ENCODE results near the gene TDP1.
"Not testable (repeated sequence)": the region's sequence is repeated elsewhere in the genome, so short reads cannot be mapped to it uniquely, and the experiment has no call there.

The TDP1 gene

GRCh38 chr14:89990218-89990617 is 34.5 kb downstream of the TDP1 start:
- DNase-seq (ENCODE audit: low spot score) = no peak

DNA sequence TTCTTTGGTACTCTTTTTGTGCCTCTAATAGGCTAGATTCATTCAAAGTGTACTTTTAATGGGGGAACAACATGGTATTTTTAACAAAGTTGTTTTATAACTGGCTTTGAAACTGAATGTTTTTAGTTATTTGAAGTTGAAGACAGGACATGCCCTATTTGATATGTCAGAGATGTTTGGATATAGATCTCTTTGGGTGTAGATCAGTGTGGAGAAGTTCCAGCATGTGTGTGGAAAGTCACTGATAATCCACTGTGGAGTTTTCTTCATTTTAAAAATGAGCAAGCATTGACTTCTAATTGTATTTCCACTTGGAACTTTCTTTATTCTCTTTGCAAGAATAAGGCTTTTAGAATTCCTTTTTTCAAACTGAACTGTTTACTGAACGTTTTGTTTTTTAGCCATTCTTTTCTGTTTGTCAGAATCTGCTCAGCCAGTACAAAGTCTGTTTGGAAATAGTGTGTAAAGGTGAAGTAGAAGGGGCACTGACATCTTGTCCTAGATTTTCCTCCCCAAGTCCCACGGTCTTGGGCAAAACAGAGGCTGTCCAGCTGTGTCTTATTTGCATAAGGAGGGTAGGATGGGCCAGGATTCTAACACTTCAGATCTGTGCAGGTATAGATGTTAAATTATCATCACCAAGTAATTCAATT is 35.0 kb downstream of the TDP1 start:
- no peak for DNase-seq (ENCODE audit: low spot score)

DNA sequence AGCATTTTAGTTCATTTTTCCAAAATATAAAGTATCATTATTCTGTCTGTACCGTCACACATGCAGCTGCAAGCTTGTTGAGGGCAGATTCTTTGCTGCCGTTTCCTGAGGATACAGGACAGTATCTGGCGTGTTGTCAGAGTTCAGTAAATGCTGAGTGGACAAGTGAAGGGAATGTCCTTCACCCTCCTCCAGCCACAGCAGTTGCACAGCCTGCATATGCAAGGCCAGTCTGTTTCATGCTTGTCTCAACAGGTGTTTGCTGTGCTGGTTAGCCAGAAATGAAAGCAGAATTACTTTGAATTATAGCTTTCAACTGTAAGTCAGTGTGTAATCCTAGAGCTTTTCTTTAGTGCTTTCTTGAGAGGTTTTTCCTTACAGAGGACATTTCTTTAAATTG is 36.5 kb downstream of the TDP1 start:
- no peak for DNase-seq (ENCODE audit: low spot score)

DNA sequence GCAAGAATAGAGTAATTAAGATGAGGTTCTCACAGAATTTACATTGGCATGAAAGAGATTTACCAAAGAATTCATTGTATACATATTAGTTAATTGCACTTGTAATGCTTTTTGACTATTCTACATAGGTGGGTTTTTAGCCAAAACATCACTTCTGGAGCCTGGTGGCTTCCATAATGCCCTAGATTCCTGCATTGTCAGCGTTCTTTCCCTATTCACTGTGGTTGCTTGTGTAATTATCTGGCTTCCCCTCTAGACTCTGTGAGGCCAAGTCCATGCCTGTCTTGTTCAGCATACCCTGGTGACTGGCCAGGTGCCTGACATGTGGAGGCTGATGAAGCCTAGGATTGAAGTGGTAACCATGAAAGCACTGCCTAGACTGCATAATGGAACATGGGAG is 41.2 kb downstream of the TDP1 start:
- DNase-seq (ENCODE audit: low spot score) = no peak

DNA sequence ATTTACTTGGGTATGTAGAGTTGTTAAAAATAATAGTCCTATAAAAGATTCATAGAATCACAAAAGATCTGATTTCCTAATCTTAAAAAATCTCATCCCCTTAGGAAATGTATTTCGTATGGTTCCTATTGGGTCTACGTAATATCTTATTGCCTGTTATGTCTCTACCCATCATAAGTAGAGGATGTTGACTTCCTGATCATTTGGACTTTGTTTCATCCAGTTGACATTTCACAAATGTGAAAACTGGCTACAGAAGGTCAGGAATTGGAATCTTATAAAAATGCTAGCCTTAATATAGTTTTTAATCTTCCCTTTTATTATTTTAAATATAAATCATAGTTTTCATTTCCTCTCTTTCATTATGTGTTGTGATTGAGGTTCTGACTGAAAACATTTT is 45.2 kb downstream of the TDP1 start:
- no peak for DNase-seq (ENCODE audit: low spot score)

- no peak for DNase-seq (ENCODE audit: low spot score)
These were observed 48.0 kb downstream of the TDP1 start for GRCh38 chr14:90003526-90004307.

DNA sequence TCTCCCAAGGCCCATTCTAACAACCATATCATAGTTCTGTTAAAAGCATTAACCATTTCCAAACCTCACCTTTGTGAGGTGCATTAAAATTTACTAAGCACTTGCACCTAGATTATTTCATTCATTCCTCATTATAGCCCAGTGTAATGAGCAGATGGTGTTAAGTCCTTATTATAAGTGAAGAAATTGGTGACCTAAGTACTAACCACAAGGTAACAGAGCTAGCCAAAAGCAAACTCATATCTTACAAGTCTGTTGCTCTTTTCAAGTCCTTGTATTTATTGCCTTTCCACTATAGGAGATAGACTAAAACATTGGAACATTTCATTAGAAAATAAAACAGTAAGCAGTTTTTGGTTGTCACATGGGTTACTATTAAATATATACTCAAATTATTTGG is 49.7 kb downstream of the TDP1 start:
- no peak for DNase-seq (ENCODE audit: low spot score)

DNA sequence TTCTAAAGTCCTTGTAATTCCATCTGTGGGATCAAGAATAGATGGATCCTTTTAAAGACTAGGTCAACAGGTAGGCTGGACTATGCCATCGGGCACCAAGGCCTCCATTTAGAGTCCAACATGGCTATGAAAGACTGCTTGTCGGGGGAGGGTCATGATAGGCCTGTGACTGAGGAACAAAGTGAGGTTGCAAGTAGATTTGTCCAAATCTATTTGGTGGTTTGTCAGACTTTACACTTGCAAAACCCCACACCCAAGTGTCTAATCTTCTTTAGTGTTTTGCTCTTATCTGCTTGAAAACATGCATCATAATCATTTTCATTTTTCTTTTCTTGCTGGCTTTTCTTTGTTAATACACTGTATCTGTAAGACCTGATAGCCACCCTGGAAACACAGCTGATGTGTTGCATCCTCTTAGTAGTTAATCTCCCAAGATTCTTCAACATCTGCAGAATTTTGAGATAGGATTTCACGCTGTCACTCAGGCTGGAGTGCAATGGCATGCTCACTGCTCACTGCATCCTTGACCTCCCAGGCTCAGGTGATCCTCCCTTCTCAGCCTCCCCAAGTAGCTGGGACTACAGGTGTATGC is 50.3 kb downstream of the TDP1 start:
- DNase-seq (ENCODE audit: low spot score) = no peak

- DNase-seq (ENCODE audit: low spot score) = no peak
These were observed 61.6 kb downstream of the TDP1 start for GRCh38 chr14:90017371-90017770.

DNA sequence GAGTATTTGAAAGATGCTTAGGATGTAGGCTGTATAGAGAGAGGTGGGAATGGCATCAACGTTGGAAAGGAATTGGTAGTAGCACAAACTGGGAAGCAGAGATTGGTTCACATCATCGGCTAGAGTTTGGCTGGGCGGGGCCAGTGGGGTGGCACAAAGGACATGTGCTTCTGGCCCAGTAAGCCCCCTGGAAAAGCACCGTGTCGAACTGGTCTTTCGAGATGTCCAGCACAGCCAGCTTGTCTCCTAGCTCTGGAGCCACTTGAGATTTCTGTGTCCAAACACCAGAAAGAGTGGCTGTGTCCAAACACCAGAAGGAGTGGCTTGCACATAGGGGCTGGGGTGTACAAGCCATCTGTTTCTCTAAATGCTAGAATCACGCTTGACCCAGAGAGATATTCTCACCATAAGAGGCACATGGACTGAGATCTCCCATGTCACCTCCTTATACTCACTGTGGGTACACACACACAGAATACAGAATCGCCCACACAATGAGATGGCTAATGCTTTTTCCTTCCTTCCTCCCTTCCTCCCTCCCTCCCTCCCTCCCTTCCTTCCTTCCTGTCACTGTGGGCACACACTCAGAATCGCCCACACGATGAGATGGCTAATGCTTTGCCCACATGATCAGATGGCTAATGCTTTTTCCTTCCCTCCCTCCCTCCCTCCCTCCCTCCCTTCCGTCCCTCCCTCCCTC is 64.2 kb downstream of the TDP1 start:
- DNase-seq (ENCODE audit: low spot score) = no peak

- no peak for DNase-seq (ENCODE audit: low spot score)
These were observed 67.6 kb downstream of the TDP1 start for GRCh38 chr14:90023176-90023896.

DNA sequence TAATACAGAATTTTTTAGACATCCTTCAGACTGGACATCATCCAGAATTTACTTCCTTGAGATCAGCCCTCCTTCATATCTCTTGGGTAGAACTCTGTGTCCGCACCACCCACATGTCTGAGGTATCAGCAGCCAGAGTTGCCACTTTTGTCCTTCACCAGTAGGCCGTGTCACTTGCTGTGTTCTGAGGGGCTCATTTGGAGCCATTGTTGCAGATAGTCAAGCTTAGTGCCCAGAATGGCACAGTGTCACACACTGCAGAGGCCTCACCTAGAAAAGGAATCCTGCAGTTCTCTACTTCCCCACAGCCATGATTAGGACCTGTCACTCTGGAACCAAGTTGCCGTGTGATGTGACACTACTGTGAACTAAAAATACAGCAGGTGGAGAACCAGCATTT is 69.2 kb downstream of the TDP1 start:
- no peak for DNase-seq (ENCODE audit: low spot score)

GRCh38 chr14:90026608-90027007 is 70.9 kb downstream of the TDP1 start:
- not testable (repeated sequence) for DNase-seq (ENCODE audit: low spot score)

- no peak for DNase-seq (ENCODE audit: low spot score)
These were observed 72.1 kb downstream of the TDP1 start for GRCh38 chr14:90027842-90028241.

DNA sequence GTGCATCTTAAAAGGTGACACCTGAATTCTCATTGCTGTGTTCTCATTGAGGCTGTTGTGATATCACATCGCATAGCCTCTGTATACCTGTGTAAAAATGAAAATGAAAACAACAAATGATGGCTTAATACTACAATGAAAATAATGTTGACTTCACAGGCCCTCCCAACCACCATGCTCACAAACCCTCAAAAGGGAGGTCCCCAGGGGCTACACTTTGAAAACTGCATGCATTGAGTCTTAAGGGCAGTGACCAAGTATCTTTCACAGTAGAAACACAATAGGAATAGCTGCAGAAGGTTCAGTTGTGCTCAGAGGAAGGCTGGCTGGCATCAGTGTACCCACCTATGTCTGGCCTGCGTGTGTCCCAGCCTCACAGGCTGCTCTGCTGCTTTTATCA is 78.4 kb downstream of the TDP1 start:
- DNase-seq (ENCODE audit: low spot score) = no peak

GRCh38 chr14:90034835-90035525 is 79.3 kb downstream of the TDP1 start:
- no peak for DNase-seq (ENCODE audit: low spot score)

DNA sequence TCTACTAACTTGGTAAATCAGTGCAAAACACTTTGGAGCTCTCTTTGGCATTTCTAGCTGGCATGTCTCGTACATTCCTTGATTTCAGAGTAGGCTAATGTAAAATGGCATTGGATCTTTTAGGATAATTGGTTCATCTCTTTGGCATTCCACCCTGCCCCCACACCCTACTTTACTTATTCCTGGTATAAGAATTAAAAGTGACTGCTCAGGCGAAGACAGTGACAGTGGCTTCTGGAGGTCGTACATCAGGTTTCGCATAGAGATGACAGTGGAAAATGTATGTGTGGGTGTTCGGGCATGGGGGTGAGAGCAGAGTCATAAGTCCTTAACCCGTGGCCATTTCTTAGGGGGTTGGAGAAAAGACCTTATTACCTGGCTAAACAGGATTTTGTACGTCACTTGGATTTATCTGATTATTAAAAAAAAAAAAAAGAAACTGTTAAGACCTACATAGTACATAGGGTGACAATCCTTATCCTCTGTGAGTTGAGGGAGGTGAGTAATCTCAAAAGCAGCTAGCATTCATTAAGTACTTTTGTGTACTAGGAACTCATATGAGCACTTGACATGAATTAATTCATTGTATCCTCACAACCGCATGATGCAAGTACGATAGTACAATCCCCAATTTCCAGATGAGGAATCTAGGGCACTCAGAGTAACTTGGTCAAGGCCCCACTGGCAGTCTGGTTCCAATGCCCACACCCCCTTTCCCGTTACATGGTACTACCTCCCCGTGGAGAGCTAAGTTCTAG is 83.7 kb downstream of the TDP1 start:
- DNase-seq (ENCODE audit: low spot score) = no peak

DNA sequence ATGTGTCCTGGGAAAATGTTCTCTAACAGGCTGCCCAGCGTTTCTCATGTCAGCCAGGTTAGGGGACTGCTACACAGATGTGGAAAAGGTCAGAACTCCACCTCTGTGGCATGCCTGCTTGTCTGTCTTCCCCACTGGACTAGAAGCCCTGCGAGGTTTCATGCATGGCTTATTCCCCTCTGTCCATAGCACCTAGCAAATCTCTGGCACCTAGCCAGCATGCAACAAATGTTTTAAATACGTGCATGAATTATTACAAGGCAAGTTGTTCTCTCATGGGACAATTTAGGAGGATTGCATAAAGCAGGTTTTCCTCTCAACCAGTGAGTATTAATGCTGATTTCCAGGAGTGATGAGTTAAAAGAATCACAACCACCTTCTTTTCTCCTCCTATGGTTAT is 84.7 kb downstream of the TDP1 start:
- DNase-seq (ENCODE audit: low spot score) = no peak

- no peak for DNase-seq (ENCODE audit: low spot score)
These were observed 86.9 kb downstream of the TDP1 start for GRCh38 chr14:90042496-90043252.

DNA sequence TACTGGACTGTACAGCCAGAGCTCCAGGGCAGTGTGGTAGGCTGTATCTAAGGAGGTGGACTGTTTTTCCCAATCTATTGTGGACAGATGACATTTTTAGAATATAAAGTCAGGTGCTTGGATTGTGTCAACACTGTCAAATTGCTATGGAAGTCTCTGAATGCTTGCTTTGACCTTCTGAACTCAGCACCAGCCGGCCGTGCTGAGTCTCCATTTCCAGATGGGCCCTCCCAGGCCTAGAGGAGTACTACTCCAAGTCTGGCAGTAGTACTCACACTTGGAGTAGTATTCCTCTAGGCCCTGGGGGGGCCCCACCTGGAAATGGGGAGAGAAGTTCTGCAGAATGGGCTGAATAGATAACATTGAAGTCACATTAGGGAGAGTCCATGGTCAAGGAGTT is 89.9 kb downstream of the TDP1 start:
- no peak for DNase-seq (ENCODE audit: low spot score)
